Measurements from ENCODE around the gene PDE1A. TPM values are rescaled to one million over a fixed set of nuclear protein-coding genes. Genes with fewer than 3 reads are reported as not detected.

PDE1A gene
- total and polyA plus RNA-seq, 10 of the 15 experiments (the other 5 are each of a cell fraction or from before 2014, with no cell fraction given) = 1.1 TPM; not detected in 9

DNA sequence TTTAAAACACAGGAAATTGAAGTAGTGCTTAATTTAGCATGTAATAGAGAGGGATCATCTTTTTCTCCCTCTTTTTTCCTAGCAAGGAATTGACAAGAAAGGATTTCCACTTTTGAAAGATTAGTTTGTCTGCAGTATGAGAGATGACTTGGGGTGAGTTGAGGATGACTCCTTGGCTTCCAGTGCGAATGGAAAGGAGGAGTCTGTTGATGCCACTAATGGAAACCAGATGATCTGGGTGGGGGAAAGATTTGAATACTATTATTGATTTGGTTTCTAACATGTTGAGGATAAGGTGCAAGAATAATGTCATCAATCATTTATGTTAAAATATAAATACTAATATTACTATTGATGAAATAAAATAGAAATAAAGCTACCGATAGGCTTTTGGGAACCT lies 235.8 kb downstream of the PDE1A start (continued):
- TF ChIP-seq MYC (IDR thresholded peaks at IDR 0.05; ENCODE audit: insufficient read depth, insufficient read length, insufficient replicate concordance, low read length, severe bottlenecking) = no peak
- no peak for TF ChIP-seq NBN (IDR thresholded peaks at IDR 0.05)
- no peak for TF ChIP-seq EZH2 (IDR thresholded peaks at IDR 0.05; ENCODE audit: borderline replicate concordance, control insufficient read depth, low read depth, low read length)
- TF ChIP-seq RELB (IDR thresholded peaks at IDR 0.05; ENCODE audit: low read depth) = no peak

GRCh38 chr2:182187130-182187529 lies 239.7 kb downstream of the PDE1A start:
- DNase-seq (ENCODE audit: low read depth, low spot score) (no peak), FAIRE-seq (no peak), ATAC-seq (no peak)
- no peak overlapping the region for H3K4me2 ChIP-seq (ENCODE audit: control insufficient read depth, insufficient read depth)
- no peaks in the 10 kb centered on the region for H3K4me1 ChIP-seq (ENCODE audit: control insufficient read depth, insufficient read depth, low read length)
- CTCF ChIA-PET = interaction anchor here (0.7 to 4.9 kb wide), 13 partner anchors 10 to 793 kb away, joined by 3 to 66 read pairs (median 4); no protein-coding TSS in a partner anchor
- no peak overlapping the region for H2AFZ ChIP-seq (ENCODE audit: control insufficient read depth, low read depth, low read length)
- no peaks in the 10 kb centered on the region for H3K36me3 ChIP-seq (ENCODE audit: control insufficient read depth in 2 of 2, insufficient read depth in 2 of 2, low read length in 1 of 2)
- POLR2A ChIA-PET = no interaction called here
- H3K9me3 ChIP-seq (replicated peaks; ENCODE audit: control insufficient read depth, insufficient read depth, low read length) = no peaks in the 10 kb centered on the region
- BruUV-seq (replicated peaks) = no TSS peak
- SMC1A ChIA-PET (ENCODE audit: uncharacterized antibody, unreplicated experiment) = interaction anchor here (1.2 to 4.5 kb wide), 7 partner anchors 35 to 793 kb away, joined by 3 to 33 read pairs (median 4); no protein-coding TSS in a partner anchor
- RAD21 ChIA-PET (ENCODE audit: unreplicated experiment) = interaction anchor here (0.6 to 4.4 kb wide), 6 partner anchors 16 to 793 kb away, joined by 3 to 24 read pairs (median 8); no protein-coding TSS in a partner anchor
- no peaks in the 10 kb centered on the region for H4K20me1 ChIP-seq (ENCODE audit: control insufficient read depth, insufficient read depth)
- H3K27ac ChIP-seq (ENCODE audit: control insufficient read depth, insufficient read depth) = no peak overlapping the region
- H3K9ac ChIP-seq (ENCODE audit: control insufficient read depth, insufficient read depth, low read length) = no peak overlapping the region
- TF ChIP-seq RCOR1 (conservative IDR thresholded peaks at IDR 0.05; ENCODE audit: low read depth, low read length) (no peak), ZBTB11 (CRISPR knock-in tag; IDR thresholded peaks at IDR 0.05) (no peak), MYB (IDR thresholded peaks at IDR 0.05; ENCODE audit: borderline replicate concordance, low read depth, low read length) (no peak), MEF2A (IDR thresholded peaks at IDR 0.05; ENCODE audit: insufficient read depth, low read depth, low read length) (no peak), ZNF207 (IDR thresholded peaks at IDR 0.05; ENCODE audit: borderline replicate concordance) (no peak), BMI1 (IDR thresholded peaks at IDR 0.05; ENCODE audit: borderline replicate concordance) (no peak), PAX5 (IDR thresholded peaks at IDR 0.05; ENCODE audit: borderline replicate concordance, low read depth, low read length) (no peak), MYC (IDR thresholded peaks at IDR 0.05; ENCODE audit: insufficient read depth, insufficient read length, insufficient replicate concordance, low read length, severe bottlenecking) (no peak), MEF2B (IDR thresholded peaks at IDR 0.05; ENCODE audit: partially characterized antibody, poor library complexity, severe bottlenecking) (no peak), POU2F2 (IDR thresholded peaks at IDR 0.05; ENCODE audit: borderline replicate concordance, low read depth, low read length) (no peak), ZSCAN29 (IDR thresholded peaks at IDR 0.05) (no peak), FOS (IDR thresholded peaks at IDR 0.05; ENCODE audit: borderline replicate concordance, extremely low read depth, insufficient read length) (no peak), STAT3 (IDR thresholded peaks at IDR 0.05; ENCODE audit: low read depth, low read length) (no peak)
- TF ChIP-seq, protein P1, sequence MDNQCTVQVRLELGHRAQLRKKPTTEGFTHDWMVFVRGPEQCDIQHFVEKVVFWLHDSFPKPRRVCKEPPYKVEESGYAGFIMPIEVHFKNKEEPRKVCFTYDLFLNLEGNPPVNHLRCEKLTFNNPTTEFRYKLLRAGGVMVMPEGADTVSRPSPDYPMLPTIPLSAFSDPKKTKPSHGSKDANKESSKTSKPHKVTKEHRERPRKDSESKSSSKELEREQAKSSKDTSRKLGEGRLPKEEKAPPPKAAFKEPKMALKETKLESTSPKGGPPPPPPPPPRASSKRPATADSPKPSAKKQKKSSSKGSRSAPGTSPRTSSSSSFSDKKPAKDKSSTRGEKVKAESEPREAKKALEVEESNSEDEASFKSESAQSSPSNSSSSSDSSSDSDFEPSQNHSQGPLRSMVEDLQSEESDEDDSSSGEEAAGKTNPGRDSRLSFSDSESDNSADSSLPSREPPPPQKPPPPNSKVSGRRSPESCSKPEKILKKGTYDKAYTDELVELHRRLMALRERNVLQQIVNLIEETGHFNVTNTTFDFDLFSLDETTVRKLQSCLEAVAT (IDR thresholded peaks at IDR 0.05) = no peak
- in situ Hi-C loops (cut with MboI) = loop anchor here (5.0 to 25.0 kb wide), 2 partner anchors 465 to 800 kb away; no protein-coding TSS in a partner anchor
- H3K79me2 ChIP-seq (ENCODE audit: control insufficient read depth, insufficient read depth, low read length) = no peaks in the 10 kb centered on the region
- intact Hi-C loops (cut with micrococcal nuclease; ENCODE audit: unreplicated experiment) = loop anchor here (5.0 kb wide), 2 partner anchors 55 to 400 kb away; no protein-coding TSS in a partner anchor
- H3K4me3 ChIP-seq = no peak overlapping the region
- H3K27me3 ChIP-seq (replicated peaks in 1 of 2; ENCODE audit: control insufficient read depth in 2 of 2, insufficient read depth in 2 of 2, low read length in 1 of 2) = no peaks in the 10 kb centered on the region

All from GM12878 (cell line).